GM10266 (cell line): ENCODE results near the gene CHCHD6.

Experiments used
- DNase-seq: peaks from one replicate; pipeline ENCODE4 v3.0.0; 2012; ENCODE audit errors: extremely low spot score
- TF ChIP-seq, protein P1 (sequence below): IDR thresholded peaks from 2 replicates; pipeline ENCODE4 v1.5.1; 2012; ENCODE audit warnings: mild to moderate bottlenecking, low read depth; ENCODE audit not compliant: control insufficient read depth, insufficient read depth; ENCODE audit errors: missing control alignments

Gene CHCHD6

GRCh38 chr3:126713199-126713598 is 9.2 kb downstream of the CHCHD6 start:
- TF ChIP-seq, protein P1, sequence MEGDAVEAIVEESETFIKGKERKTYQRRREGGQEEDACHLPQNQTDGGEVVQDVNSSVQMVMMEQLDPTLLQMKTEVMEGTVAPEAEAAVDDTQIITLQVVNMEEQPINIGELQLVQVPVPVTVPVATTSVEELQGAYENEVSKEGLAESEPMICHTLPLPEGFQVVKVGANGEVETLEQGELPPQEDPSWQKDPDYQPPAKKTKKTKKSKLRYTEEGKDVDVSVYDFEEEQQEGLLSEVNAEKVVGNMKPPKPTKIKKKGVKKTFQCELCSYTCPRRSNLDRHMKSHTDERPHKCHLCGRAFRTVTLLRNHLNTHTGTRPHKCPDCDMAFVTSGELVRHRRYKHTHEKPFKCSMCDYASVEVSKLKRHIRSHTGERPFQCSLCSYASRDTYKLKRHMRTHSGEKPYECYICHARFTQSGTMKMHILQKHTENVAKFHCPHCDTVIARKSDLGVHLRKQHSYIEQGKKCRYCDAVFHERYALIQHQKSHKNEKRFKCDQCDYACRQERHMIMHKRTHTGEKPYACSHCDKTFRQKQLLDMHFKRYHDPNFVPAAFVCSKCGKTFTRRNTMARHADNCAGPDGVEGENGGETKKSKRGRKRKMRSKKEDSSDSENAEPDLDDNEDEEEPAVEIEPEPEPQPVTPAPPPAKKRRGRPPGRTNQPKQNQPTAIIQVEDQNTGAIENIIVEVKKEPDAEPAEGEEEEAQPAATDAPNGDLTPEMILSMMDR: no peak
- no peak for DNase-seq

GRCh38 chr3:126714276-126714900 is 10.3 kb downstream of the CHCHD6 start:
- DNase-seq: no peak
- TF ChIP-seq, protein P1: no peak

GRCh38 chr3:126714921-126715320 is 10.9 kb downstream of the CHCHD6 start:
- TF ChIP-seq, protein P1: no peak
- no peak for DNase-seq

DNA sequence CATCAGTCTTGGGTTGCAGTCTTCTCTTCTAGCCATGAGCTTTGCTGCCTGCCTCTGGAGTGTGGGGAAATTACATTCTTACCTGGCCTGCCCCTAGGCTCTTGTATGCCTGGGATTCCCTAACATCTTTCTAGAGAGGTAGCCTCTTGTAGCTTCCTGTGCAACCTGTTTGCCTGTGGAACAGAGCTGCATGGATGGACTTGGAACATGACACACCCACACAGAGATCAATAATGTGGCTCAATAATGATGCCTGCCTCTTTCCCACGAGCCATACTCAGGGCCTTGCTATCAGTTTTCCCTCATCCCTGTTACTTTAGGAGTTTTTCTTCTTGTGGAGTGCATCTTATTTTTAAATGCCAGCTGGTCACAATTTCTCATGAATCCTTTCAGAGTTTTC is 11.4 kb downstream of the CHCHD6 start:
- DNase-seq: no peak
- TF ChIP-seq, protein P1: no peak

DNA sequence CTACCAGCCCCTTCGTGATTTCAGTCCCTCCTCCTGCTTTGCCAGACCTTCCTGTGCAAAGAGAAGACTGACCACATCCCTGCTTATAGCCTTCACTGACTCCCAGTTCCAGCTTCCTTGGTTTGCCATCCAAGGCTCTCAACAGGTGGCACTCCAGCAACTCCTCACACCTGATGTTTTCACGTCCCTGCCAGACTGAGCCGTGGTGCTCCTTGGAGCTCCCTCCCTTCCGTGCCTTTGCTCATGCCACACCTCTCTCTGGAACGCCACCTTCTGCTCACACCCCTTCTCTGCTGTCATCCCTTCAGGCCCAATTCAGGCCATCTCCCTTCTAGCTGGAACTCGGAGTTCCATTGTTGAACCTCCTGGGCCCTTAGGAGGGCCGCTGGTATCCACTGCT is 12.0 kb downstream of the CHCHD6 start:
- no peak for DNase-seq
- TF ChIP-seq, protein P1: no peak

GRCh38 chr3:126718561-126719445 is 14.8 kb downstream of the CHCHD6 start:
- DNase-seq: no peak
- TF ChIP-seq, protein P1: no peak

DNA sequence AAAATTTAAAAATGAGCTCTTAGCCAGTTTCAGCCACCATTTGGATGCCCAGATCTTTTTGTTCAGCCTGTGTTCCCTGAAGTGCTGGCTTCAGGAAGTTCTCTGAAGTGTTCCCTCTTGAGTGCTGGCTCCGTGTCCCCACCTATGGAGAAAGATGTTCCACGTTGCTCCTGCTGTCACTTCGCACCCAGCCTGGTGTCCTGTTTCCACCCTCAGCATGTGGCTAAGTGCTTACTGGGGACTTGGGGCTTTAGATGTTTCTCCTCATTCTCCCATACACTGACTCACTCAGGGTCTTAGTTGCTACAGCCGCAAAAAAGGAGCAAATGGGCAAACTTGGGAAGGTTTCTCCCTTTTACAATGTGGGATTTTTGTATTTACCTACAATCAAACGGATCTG is 16.6 kb downstream of the CHCHD6 start:
- TF ChIP-seq, protein P1: no peak
- DNase-seq: no peak
